ENCODE measurements around the gene TNS1.
A peak's percentile ranks its signal among the peaks of the same experiment; 100 is the strongest.
"Not testable (repeated sequence)": the region's sequence is repeated elsewhere in the genome, so short reads cannot be mapped to it uniquely, and the experiment has no call there.

TNS1 gene

GRCh38 chr2:217791551-217791950 is 211.2 kb downstream of the TNS1 start:
- no peak for DNase-seq

GRCh38 chr2:217790681-217791392 is 212.0 kb downstream of the TNS1 start:
- DNase-seq, result no peak

GRCh38 chr2:217790195-217790594 is 212.6 kb downstream of the TNS1 start:
- no peak for DNase-seq

- no peak for DNase-seq
Measured at GRCh38 chr2:217789736-217790181, 213.0 kb downstream of the TNS1 start.

GRCh38 chr2:217789003-217789735 is 213.6 kb downstream of the TNS1 start:
- peak; percentile 83 to 84 for DNase-seq

GRCh38 chr2:217788669-217789002 is 214.2 kb downstream of the TNS1 start:
- DNase-seq, result no peak

GRCh38 chr2:217787160-217787877 is 215.5 kb downstream of the TNS1 start:
- DNase-seq, result no peak

GRCh38 chr2:217786560-217786959 is 216.2 kb downstream of the TNS1 start:
- DNase-seq, result not testable (repeated sequence)

GRCh38 chr2:217785544-217786045 is 217.2 kb downstream of the TNS1 start:
- peak; percentile 82 to 83 for DNase-seq

- DNase-seq, result no peak
Measured at GRCh38 chr2:217784996-217785543, 217.7 kb downstream of the TNS1 start.

- no peak for DNase-seq
Measured at GRCh38 chr2:217783243-217783642, 219.6 kb downstream of the TNS1 start.

- DNase-seq, result no peak
Measured at GRCh38 chr2:217777906-217778305, 224.9 kb downstream of the TNS1 start.

GRCh38 chr2:217776631-217777030 is 226.2 kb downstream of the TNS1 start:
- DNase-seq, result no peak

GRCh38 chr2:217775920-217776503 is 226.8 kb downstream of the TNS1 start:
- no peak for DNase-seq

GRCh38 chr2:217774232-217774631 is 228.6 kb downstream of the TNS1 start:
- no peak for DNase-seq

GRCh38 chr2:217773539-217773938 is 229.3 kb downstream of the TNS1 start:
- no peak for DNase-seq

GRCh38 chr2:217766356-217766755 is 236.4 kb downstream of the TNS1 start:
- no peak for DNase-seq

- DNase-seq, result no peak
Measured at GRCh38 chr2:217761645-217762277, 241.0 kb downstream of the TNS1 start.

GRCh38 chr2:217759991-217760390 is 242.8 kb downstream of the TNS1 start:
- DNase-seq, result no peak

GRCh38 chr2:217757108-217757463 is 245.7 kb downstream of the TNS1 start:
- no peak for DNase-seq

- peak; percentile 76 to 83 for DNase-seq
Measured at GRCh38 chr2:217756375-217757107, 246.3 kb downstream of the TNS1 start.
